Liver (tissue), 9 donors: ENCODE measurements around the gene PITRM1. TPM values are rescaled to one million over a fixed set of nuclear protein-coding genes. Genes with fewer than 3 reads are reported as not detected.

ENCODE experiments used
- DNase-seq: peaks from one replicate; pipeline ENCODE4 v3.0.0-alpha.2; 2017; ENCODE audit warnings: low spot score
- H3K27ac ChIP-seq, 2 donors: one replicate each; pipeline ENCODE4 v1.7.0; 2013; ENCODE audit warnings: inconsistent platforms in 2 of 2, low read length in 2 of 2, control low read depth in 1 of 2, low read depth in 1 of 2, mild to moderate bottlenecking in 1 of 2
- H3K27me3 ChIP-seq, 4 donors: one replicate each; pipeline versions ENCODE4 v1.6.1 to v1.7.0; 2013; ENCODE audit warnings: low read length in 3 of 4, inconsistent platforms in 1 of 4, mild to moderate bottlenecking in 1 of 4, moderate library complexity in 1 of 4; ENCODE audit not compliant: control insufficient read depth in 4 of 4, insufficient read depth in 4 of 4
- H3K36me3 ChIP-seq, 4 donors: one replicate each; pipeline versions ENCODE4 v1.6.1 to v1.7.0; 2013; ENCODE audit warnings: low read length in 3 of 4, mild to moderate bottlenecking in 3 of 4, low read depth in 1 of 4, moderate library complexity in 1 of 4; ENCODE audit not compliant: control insufficient read depth in 4 of 4, insufficient read depth in 3 of 4
- H3K4me1 ChIP-seq, 4 donors: one replicate each; pipeline versions ENCODE4 v1.6.1 to v1.7.0; 2013; ENCODE audit warnings: low read length in 3 of 4, mild to moderate bottlenecking in 3 of 4, moderate library complexity in 1 of 4; ENCODE audit not compliant: control insufficient read depth in 4 of 4, insufficient read depth in 4 of 4
- H3K4me3 ChIP-seq, 3 donors: one replicate each; pipeline versions ENCODE4 v1.6.1 to v1.7.0; 2013; ENCODE audit warnings: low read length in 3 of 3, control low read depth in 1 of 3, low read depth in 1 of 3, mild to moderate bottlenecking in 1 of 3
- H3K9ac ChIP-seq, 2 donors: one replicate each; pipeline ENCODE4 v1.7.0; 2013; ENCODE audit warnings: low read length in 2 of 2, mild to moderate bottlenecking in 2 of 2, moderate library complexity in 2 of 2, control low read depth in 1 of 2, low read depth in 1 of 2
- H3K9me3 ChIP-seq, 4 donors: one replicate each; pipeline versions ENCODE4 v1.6.1 to v1.7.0; 2013; ENCODE audit warnings: low read length in 3 of 4; ENCODE audit not compliant: control insufficient read depth in 4 of 4
- EGR1 ChIP-seq, 2 donors: IDR thresholded peaks; 2 replicates each; pipeline ENCODE4 v1.6.1; 2016 to 2018; ENCODE audit warnings: antibody characterized with exemption in 2 of 2, low read depth in 2 of 2
- FOXA1 ChIP-seq: IDR thresholded peaks from 2 replicates; pipeline ENCODE4 v1.6.1; 2016; ENCODE audit warnings: antibody characterized with exemption
- HNF4A ChIP-seq, 2 donors: conservative IDR thresholded peaks; 2 replicates each; pipeline ENCODE4 v1.6.1; 2016; ENCODE audit warnings: antibody characterized with exemption in 2 of 2, mild to moderate bottlenecking in 2 of 2
- HNF4G ChIP-seq: IDR thresholded peaks from 2 replicates; pipeline ENCODE4 v1.6.1; 2016; ENCODE audit warnings: antibody characterized with exemption
- JUND ChIP-seq, 2 donors: IDR thresholded peaks; 2 replicates each; pipeline ENCODE4 v1.6.1; 2016; ENCODE audit warnings: antibody characterized with exemption in 2 of 2
- SP1 ChIP-seq: IDR thresholded peaks from 2 replicates; pipeline ENCODE4 v1.6.1; 2018; ENCODE audit warnings: antibody characterized with exemption, mild to moderate bottlenecking
- YY1 ChIP-seq: IDR thresholded peaks from 2 replicates; pipeline ENCODE4 v1.6.1; 2016; ENCODE audit warnings: antibody characterized with exemption, mild to moderate bottlenecking
- ZBTB33 ChIP-seq: IDR thresholded peaks from 2 replicates; pipeline ENCODE4 v1.6.1; 2016; ENCODE audit warnings: antibody characterized with exemption
- WGBS: extraction: QIAGEN DNeasy Blood & Tissue Kit; methylation state at CpG from one replicate; pipeline ENCODE4 v1.1.7; 2013; 5-methylcytosine and 5-hydroxymethylcytosine counted together
- polyA plus RNA-seq, 2 donors: library from polyadenylated mRNA; stranded (reverse) in 1 of 2; unstranded in 1 of 2; fragments of 200-250 nt in 1 of 2; fragments of >200 nt in 1 of 2; fragmentation: Nextera tagmentation in 1 of 2; extraction: Ambion mirVana in 1 of 2; gene quantifications; one replicate each; pipeline versions ENCODE4 v1.2.1 to v1.2.3, GENCODE V29; 2013 to 2015
- total RNA-seq, 2 donors: library from RNA; depleted of rRNA; stranded (reverse); fragments of >200 nt; gene quantifications; one replicate each; pipeline ENCODE4 v1.2.3, GENCODE V29; 2014
- donor health status: healthy.
- donor health status: healthy.
- donor health status: healthy.
- donor health status: healthy.
- donor health status: healthy.

PITRM1 gene
- total and polyA plus RNA-seq, 4 donors = 21.1 to 43.1 (median 27.7) TPM

DNA sequence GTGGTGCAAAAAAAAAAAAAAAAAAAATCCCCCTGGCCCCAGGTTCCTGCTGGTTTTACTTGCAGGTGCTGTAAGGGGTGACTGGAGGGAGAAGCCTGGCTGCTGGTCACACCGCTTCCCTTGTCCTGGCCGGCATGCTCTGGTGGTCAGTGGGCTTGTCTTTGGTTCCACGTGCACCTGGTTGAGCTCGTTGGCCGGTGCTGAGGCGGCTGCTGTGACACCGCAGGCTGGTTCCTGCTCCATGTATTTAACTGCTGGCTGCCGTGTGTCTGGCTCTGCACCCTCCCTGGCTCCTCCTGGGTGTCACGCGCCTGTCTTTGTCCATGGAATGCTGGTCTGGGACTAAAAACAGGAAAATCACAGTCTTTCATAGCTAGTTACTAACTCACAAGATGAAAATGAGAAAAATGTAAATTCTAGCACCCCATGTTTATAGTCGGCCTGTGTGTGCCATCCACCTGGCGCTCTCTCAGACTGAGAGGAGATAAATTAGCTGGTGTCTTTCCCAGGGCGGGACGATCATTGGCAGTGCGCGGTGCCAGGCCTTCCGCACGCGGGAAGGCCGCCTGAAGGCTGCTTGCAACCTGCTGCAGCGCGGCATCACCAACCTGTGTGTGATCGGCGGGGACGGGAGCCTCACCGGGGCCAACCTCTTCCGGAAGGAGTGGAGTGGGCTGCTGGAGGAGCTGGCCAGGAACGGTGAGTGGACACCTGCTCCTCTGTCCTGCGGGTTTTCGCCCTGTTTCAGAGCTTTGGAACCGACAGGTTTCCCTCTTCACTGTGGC, 71.5 kb downstream of the PITRM1 start:
- DNase-seq = no peak
- Histone ChIP-seq H3K27ac (no peak overlapping the region), H3K9me3 (no peaks in the 10 kb centered on the region), H3K4me1 (peaks cover 0 to 12% (median 11%) of the 10 kb centered on the region in 4 donors), H3K4me3 (no peak overlapping the region), H3K27me3 (no peaks in the 10 kb centered on the region), H3K9ac (no peak overlapping the region), H3K36me3 (no peaks in the 10 kb centered on the region)
- whole genome bisulfite sequencing = 94% methylated on average over 31 of the region's 31 CpGs
- TF ChIP-seq YY1 (no peak), ZBTB33 (no peak)

- 94% methylated on average over 19 of the region's 19 CpGs for WGBS
- H3K36me3 ChIP-seq = no peaks in the 10 kb centered on the region
These were observed 72.3 kb downstream of the PITRM1 start for GRCh38 chr10:3100093-3100792.

GRCh38 chr10:3099291-3100092, 73.1 kb downstream of the PITRM1 start:
- Histone ChIP-seq H3K36me3 (no peaks in the 10 kb centered on the region), H3K9me3 (no peaks in the 10 kb centered on the region), H3K9ac (no peak overlapping the region), H3K4me3 (no peak overlapping the region), H3K4me1 (peaks cover 0 to 12% (median 11%) of the 10 kb centered on the region in 4 donors), H3K27me3 (no peaks in the 10 kb centered on the region), H3K27ac (no peak overlapping the region)
- TF ChIP-seq HNF4A (conservative IDR thresholded peaks at IDR 0.05) = no peak
- TF ChIP-seq SP1 = no peak
- TF ChIP-seq JUND (IDR thresholded peaks at IDR 0.05) = no peak
- no peak for TF ChIP-seq FOXA1
- no peak for TF ChIP-seq EGR1 (IDR thresholded peaks at IDR 0.05; ENCODE audit: low read depth in 2 of 2)
- TF ChIP-seq YY1 = no peak
- no peak for DNase-seq
- 78% methylated on average over 22 of the region's 22 CpGs for WGBS

More at GRCh38 chr10:3100093-3100792, 72.3 kb downstream of the PITRM1 start:
- Histone ChIP-seq H3K9me3 (no peaks in the 10 kb centered on the region), H3K27me3 (no peaks in the 10 kb centered on the region), H3K4me1 (peaks cover 0 to 12% (median 11%) of the 10 kb centered on the region in 4 donors), H3K4me3 (no peak overlapping the region), H3K9ac (no peak overlapping the region), H3K27ac (no peak overlapping the region)
- DNase-seq = no peak
- no peak for TF ChIP-seq HNF4G
- no peak for TF ChIP-seq ZBTB33
